PFSK-1 (cell line): ENCODE results near the gene WDR54.

Source experiments
- POLR2AphosphoS5 ChIP-seq: IDR thresholded peaks from 2 replicates; pipeline ENCODE4 v1.6.1; 2012; ENCODE audit warnings: low read depth, mild to moderate bottlenecking, control low read depth, low read length, moderate library complexity
- SIN3A ChIP-seq: IDR thresholded peaks from 2 replicates; pipeline ENCODE4 v1.6.1; 2012; ENCODE audit warnings: mild to moderate bottlenecking, low read length, moderate library complexity, borderline replicate concordance; ENCODE audit not compliant: insufficient read depth
- TAF1 ChIP-seq: IDR thresholded peaks from 2 replicates; pipeline ENCODE4 v1.6.1; 2012; ENCODE audit warnings: low read length, control low read depth, borderline replicate concordance; ENCODE audit not compliant: insufficient read depth
- TF ChIP-seq, protein P1 (sequence below), 2 experiments: IDR thresholded peaks; 2 replicates each; pipeline versions ENCODE4 v1.6.1 to v1.8.0; 2011 to 2012; ENCODE audit warnings: low read depth in 2 of 2, low read length in 2 of 2, control low read depth in 1 of 2, inconsistent platforms in 1 of 2, mild to moderate bottlenecking in 1 of 2, moderate library complexity in 1 of 2; ENCODE audit not compliant: insufficient read depth in 1 of 2

- no peak for TF ChIP-seq SIN3A
- TF ChIP-seq, protein P1, sequence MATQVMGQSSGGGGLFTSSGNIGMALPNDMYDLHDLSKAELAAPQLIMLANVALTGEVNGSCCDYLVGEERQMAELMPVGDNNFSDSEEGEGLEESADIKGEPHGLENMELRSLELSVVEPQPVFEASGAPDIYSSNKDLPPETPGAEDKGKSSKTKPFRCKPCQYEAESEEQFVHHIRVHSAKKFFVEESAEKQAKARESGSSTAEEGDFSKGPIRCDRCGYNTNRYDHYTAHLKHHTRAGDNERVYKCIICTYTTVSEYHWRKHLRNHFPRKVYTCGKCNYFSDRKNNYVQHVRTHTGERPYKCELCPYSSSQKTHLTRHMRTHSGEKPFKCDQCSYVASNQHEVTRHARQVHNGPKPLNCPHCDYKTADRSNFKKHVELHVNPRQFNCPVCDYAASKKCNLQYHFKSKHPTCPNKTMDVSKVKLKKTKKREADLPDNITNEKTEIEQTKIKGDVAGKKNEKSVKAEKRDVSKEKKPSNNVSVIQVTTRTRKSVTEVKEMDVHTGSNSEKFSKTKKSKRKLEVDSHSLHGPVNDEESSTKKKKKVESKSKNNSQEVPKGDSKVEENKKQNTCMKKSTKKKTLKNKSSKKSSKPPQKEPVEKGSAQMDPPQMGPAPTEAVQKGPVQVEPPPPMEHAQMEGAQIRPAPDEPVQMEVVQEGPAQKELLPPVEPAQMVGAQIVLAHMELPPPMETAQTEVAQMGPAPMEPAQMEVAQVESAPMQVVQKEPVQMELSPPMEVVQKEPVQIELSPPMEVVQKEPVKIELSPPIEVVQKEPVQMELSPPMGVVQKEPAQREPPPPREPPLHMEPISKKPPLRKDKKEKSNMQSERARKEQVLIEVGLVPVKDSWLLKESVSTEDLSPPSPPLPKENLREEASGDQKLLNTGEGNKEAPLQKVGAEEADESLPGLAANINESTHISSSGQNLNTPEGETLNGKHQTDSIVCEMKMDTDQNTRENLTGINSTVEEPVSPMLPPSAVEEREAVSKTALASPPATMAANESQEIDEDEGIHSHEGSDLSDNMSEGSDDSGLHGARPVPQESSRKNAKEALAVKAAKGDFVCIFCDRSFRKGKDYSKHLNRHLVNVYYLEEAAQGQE (IDR thresholded peaks at IDR 0.05; ENCODE audit: insufficient read depth in 1 of 2, low read depth in 2 of 2, low read length in 2 of 2), result no peak
- TF ChIP-seq TAF1, result no peak
- TF ChIP-seq POLR2AphosphoS5, result no peak
These were observed 48.9 kb upstream of the WDR54 start for GRCh38 chr2:74372674-74373073.
